Activated B cell treated with CpG ODN at 0.5 μM for 24 hours (primary cell): Measurements from ENCODE around the gene ITIH2. TPM values are rescaled to one million over a fixed set of nuclear protein-coding genes. Genes with fewer than 3 reads are reported as not detected.

Experiments used
- ATAC-seq: fragments of 200-7000 bp; cut with Tn5 transposase; one replicate; pipeline ENCODE4 v1.10.0; 2021; ENCODE audit warnings: low read depth, mild to moderate bottlenecking, moderate library complexity
- CTCF ChIA-PET: fragments of 350-600 bp; sonication (Branson Sonifier 250); formaldehyde crosslinking; loops from one replicate; lab custom pipeline; 2021; ENCODE audit warnings: antibody characterized with exemption; lab: Charles Lee
- POLR2A ChIA-PET: fragments of 350-600 bp; sonication (Branson Sonifier 250); formaldehyde crosslinking; loops from one replicate; lab custom pipeline; 2021; ENCODE audit warnings: antibody characterized with exemption; lab: Charles Lee
- DNase-seq: peaks from one replicate; pipeline ENCODE4 v3.0.0; 2022
- H3K27ac Mint-ChIP-seq: one replicate; pipeline ENCODE4 v1.8.0; 2020; ENCODE audit warnings: mixed read lengths
- H3K27me3 Mint-ChIP-seq: one replicate; pipeline ENCODE4 v1.8.0; 2021; ENCODE audit warnings: mixed read lengths
- H3K36me3 Mint-ChIP-seq: one replicate; pipeline ENCODE4 v1.8.0; 2021; ENCODE audit warnings: low read depth, mixed read lengths
- H3K4me1 Mint-ChIP-seq: one replicate; pipeline ENCODE4 v1.8.0; 2021; ENCODE audit warnings: mixed read lengths
- H3K4me3 Mint-ChIP-seq: one replicate; pipeline ENCODE4 v1.8.0; 2020; ENCODE audit warnings: mild to moderate bottlenecking, mixed read lengths
- H3K9me3 Mint-ChIP-seq: one replicate; pipeline ENCODE4 v1.8.0; 2020; ENCODE audit warnings: mixed read lengths
- intact Hi-C: fragments of 100-400 bp; cut with micrococcal nuclease; formaldehyde crosslinking; loops from one replicate; pipeline ENCODE4 v1.15.1; 2024
- total RNA-seq: library from RNA; stranded (reverse); gene quantifications from 2 replicates; pipeline ENCODE4 v1.2.3, GENCODE V29; 2022
- TF ChIP-seq, protein P1 (sequence below): fragments of 200-600 bp; IDR thresholded peaks from one replicate; pipeline ENCODE4 v1.8.0; 2022; ENCODE audit warnings: antibody characterized with exemption, mild to moderate bottlenecking

The ITIH2 gene
- total RNA-seq, 1 donor from 2014 or later = not detected

DNA sequence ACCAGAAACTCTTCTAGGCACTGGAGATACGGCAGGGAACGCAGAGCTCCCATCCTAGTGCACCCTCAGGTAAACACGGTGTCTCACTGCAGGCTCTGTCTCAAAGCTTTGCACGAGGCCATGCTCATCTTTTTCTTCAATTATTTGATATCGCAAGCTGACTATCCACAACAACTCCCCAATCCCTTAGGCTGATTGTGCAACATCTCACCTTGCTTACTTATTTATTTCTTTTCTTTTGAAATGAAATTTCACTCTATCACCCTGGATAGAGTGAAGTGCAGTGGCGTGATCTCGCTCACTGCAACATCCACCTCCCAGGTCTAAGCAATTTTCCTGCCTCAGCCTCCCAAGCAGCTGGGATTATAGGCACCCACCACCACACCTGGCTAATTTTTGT lies 12.4 kb downstream of the ITIH2 start:
- no peak for ATAC-seq
- TF ChIP-seq, protein P1, sequence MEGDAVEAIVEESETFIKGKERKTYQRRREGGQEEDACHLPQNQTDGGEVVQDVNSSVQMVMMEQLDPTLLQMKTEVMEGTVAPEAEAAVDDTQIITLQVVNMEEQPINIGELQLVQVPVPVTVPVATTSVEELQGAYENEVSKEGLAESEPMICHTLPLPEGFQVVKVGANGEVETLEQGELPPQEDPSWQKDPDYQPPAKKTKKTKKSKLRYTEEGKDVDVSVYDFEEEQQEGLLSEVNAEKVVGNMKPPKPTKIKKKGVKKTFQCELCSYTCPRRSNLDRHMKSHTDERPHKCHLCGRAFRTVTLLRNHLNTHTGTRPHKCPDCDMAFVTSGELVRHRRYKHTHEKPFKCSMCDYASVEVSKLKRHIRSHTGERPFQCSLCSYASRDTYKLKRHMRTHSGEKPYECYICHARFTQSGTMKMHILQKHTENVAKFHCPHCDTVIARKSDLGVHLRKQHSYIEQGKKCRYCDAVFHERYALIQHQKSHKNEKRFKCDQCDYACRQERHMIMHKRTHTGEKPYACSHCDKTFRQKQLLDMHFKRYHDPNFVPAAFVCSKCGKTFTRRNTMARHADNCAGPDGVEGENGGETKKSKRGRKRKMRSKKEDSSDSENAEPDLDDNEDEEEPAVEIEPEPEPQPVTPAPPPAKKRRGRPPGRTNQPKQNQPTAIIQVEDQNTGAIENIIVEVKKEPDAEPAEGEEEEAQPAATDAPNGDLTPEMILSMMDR = no peak
- ChIA-PET CTCF (no interaction called here), POLR2A (interaction anchor here (0.6 kb wide), 1 partner anchor 10 kb away, joined by 3 read pairs; no protein-coding TSS in a partner anchor)
- Mint-ChIP-seq H3K4me1 (no peaks in the 10 kb centered on the region), H3K4me3 (no peak overlapping the region), H3K9me3 (peaks cover 4% of the 10 kb centered on the region), H3K27me3 (peaks cover 6% of the 10 kb centered on the region), H3K36me3 (no peaks in the 10 kb centered on the region), H3K27ac (no peak overlapping the region)
- intact Hi-C loops = no loop called here
- DNase-seq = no peak

GRCh38 chr10:7717767-7718166 lies 14.7 kb downstream of the ITIH2 start:
- no peak for DNase-seq
- H3K36me3 Mint-ChIP-seq = no peaks in the 10 kb centered on the region
- H3K27me3 Mint-ChIP-seq = peaks cover 8% of the 10 kb centered on the region
- no peak for ATAC-seq
- TF ChIP-seq, protein P1 = no peak
- H3K4me1 Mint-ChIP-seq = no peaks in the 10 kb centered on the region
- intact Hi-C loops = no loop called here
- H3K9me3 Mint-ChIP-seq = no peaks in the 10 kb centered on the region
- POLR2A ChIA-PET = no interaction called here
- no peak overlapping the region for H3K27ac Mint-ChIP-seq
- CTCF ChIA-PET = no interaction called here
- no peak overlapping the region for H3K4me3 Mint-ChIP-seq

GRCh38 chr10:7718685-7719084 lies 15.6 kb downstream of the ITIH2 start:
- Mint-ChIP-seq H3K4me1 (no peaks in the 10 kb centered on the region), H3K9me3 (no peaks in the 10 kb centered on the region), H3K27me3 (peaks cover 9% of the 10 kb centered on the region), H3K36me3 (no peaks in the 10 kb centered on the region), H3K27ac (no peak overlapping the region), H3K4me3 (no peak overlapping the region)
- intact Hi-C loops = no loop called here
- ChIA-PET CTCF (no interaction called here), POLR2A (no interaction called here)
- no peak for ATAC-seq
- TF ChIP-seq, protein P1 = no peak
- no peak for DNase-seq

DNA sequence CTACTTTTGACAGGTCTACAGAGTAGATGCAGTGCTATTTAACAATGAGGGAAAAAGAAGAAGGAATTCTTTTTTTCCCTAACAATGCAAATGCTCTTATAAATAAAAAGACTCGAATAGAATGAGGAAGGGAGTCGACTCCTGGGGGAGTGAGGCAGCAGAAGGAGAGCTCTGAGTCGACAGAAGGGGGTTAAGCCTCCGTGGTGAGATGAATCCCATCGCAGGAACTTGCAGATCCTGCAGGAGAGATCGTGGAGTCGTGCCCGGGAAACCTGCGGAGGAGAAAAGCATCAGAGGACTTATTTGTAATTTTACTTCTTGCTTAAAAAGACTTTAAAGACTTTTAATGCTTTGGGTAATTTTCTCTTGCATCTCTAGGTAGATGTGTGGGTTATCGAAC lies 17.4 kb downstream of the ITIH2 start:
- H3K27ac Mint-ChIP-seq = no peak overlapping the region
- POLR2A ChIA-PET = no interaction called here
- CTCF ChIA-PET = no interaction called here
- DNase-seq (no peak), ATAC-seq (no peak)
- intact Hi-C loops = no loop called here
- H3K27me3 Mint-ChIP-seq = peaks cover 7% of the 10 kb centered on the region
- no peak overlapping the region for H3K4me3 Mint-ChIP-seq
- TF ChIP-seq, protein P1 = no peak
- H3K4me1 Mint-ChIP-seq = no peaks in the 10 kb centered on the region
- no peaks in the 10 kb centered on the region for H3K36me3 Mint-ChIP-seq
- no peaks in the 10 kb centered on the region for H3K9me3 Mint-ChIP-seq

GRCh38 chr10:7722927-7723529 lies 19.9 kb downstream of the ITIH2 start:
- H3K27me3 Mint-ChIP-seq = peaks cover 5% of the 10 kb centered on the region
- H3K27ac Mint-ChIP-seq = no peak overlapping the region
- no peaks in the 10 kb centered on the region for H3K36me3 Mint-ChIP-seq
- TF ChIP-seq, protein P1 = no peak
- intact Hi-C loops = no loop called here
- H3K4me3 Mint-ChIP-seq = no peak overlapping the region
- ATAC-seq (no peak), DNase-seq (no peak)
- CTCF ChIA-PET = no interaction called here
- POLR2A ChIA-PET = no interaction called here
- H3K9me3 Mint-ChIP-seq = no peaks in the 10 kb centered on the region
- H3K4me1 Mint-ChIP-seq = no peaks in the 10 kb centered on the region
